ENCODE results near the gene RPS27A.
"Not testable (repeated sequence)": the region's sequence is repeated elsewhere in the genome, so short reads cannot be mapped to it uniquely, and the experiment has no call there.

The RPS27A gene

GRCh38 chr2:55239656-55240222, 7.3 kb downstream of the RPS27A start:
- no peak for DNase-seq (ENCODE audit: low spot score)

- DNase-seq (ENCODE audit: low spot score) = not testable (repeated sequence)
Measured at GRCh38 chr2:55241582-55241981, 9.1 kb downstream of the RPS27A start.

GRCh38 chr2:55242617-55243016, 10.1 kb downstream of the RPS27A start:
- no peak for DNase-seq (ENCODE audit: low spot score)

- DNase-seq (ENCODE audit: low spot score) = no peak
Measured at GRCh38 chr2:55245411-55245810, 12.9 kb downstream of the RPS27A start.

- no peak for DNase-seq (ENCODE audit: low spot score)
Measured at GRCh38 chr2:55247025-55247424, 14.5 kb downstream of the RPS27A start.

GRCh38 chr2:55252832-55253231, 20.3 kb downstream of the RPS27A start:
- no peak for DNase-seq (ENCODE audit: low spot score)

GRCh38 chr2:55259586-55259985, 27.1 kb downstream of the RPS27A start:
- DNase-seq (ENCODE audit: low spot score) = not testable (repeated sequence)

GRCh38 chr2:55268288-55268906, 35.9 kb downstream of the RPS27A start:
- no peak for DNase-seq (ENCODE audit: low spot score)

- peak; percentile 95 for DNase-seq (ENCODE audit: low spot score)
Measured at GRCh38 chr2:55268907-55269644, 36.6 kb downstream of the RPS27A start, which contains the start of gene MTIF2. Gene MTIF2 (minus strand): TSS chr2:55269231. CDS start chr2:55263858, 5,373 bp downstream.

- peak; percentile 4 for DNase-seq (ENCODE audit: low spot score)
Measured at GRCh38 chr2:55269645-55269990, 37.1 kb downstream of the RPS27A start.

GRCh38 chr2:55274346-55274745, 41.9 kb downstream of the RPS27A start:
- not testable (repeated sequence) for DNase-seq (ENCODE audit: low spot score)

GRCh38 chr2:55277310-55277709, 44.8 kb downstream of the RPS27A start:
- DNase-seq (ENCODE audit: low spot score) = no peak

- not testable (repeated sequence) for DNase-seq (ENCODE audit: low spot score)
Measured at GRCh38 chr2:55279214-55279835, 46.8 kb downstream of the RPS27A start.

GRCh38 chr2:55279859-55280424, 47.5 kb downstream of the RPS27A start:
- not testable (repeated sequence) for DNase-seq (ENCODE audit: low spot score)

GRCh38 chr2:55280851-55281546, 48.5 kb downstream of the RPS27A start:
- DNase-seq (ENCODE audit: low spot score) = not testable (repeated sequence)

- DNase-seq (ENCODE audit: low spot score) = peak; percentile 90
Measured at GRCh38 chr2:55282110-55282917, 49.8 kb downstream of the RPS27A start.

- no peak for DNase-seq (ENCODE audit: low spot score)
Measured at GRCh38 chr2:55283083-55283482, 50.6 kb downstream of the RPS27A start.

Measured in AG08395 (cell line).